Panc1 (cell line): Measurements from ENCODE around the gene TMEM95. TPM values are rescaled to one million over a fixed set of nuclear protein-coding genes. Genes with fewer than 3 reads are reported as not detected.
A peak's percentile ranks its signal among the peaks of the same experiment; 100 is the strongest.

Experiments used
- ATAC-seq: fragments of 200-7000 bp; cut with Tn5 transposase; 2 replicates; pipeline ENCODE4 v1.9.1; 2020; ENCODE audit warnings: mild to moderate bottlenecking, moderate library complexity
- BruUV-seq: library from RNA; stranded (reverse); fragments of 400-500 nt; replicated peaks from 2 replicates; lab custom pipeline; 2021; lab: Mats Ljungman, UMichigan
- CTCF ChIA-PET: fragments of 300-600 bp; sonication (Branson Sonifier 250); formaldehyde crosslinking; loops from one replicate; lab custom pipeline; 2022; ENCODE audit warnings: antibody characterized with exemption; lab: Charles Lee
- POLR2A ChIA-PET: fragments of 300-600 bp; sonication (Branson Sonifier 250); formaldehyde crosslinking; loops from one replicate; lab custom pipeline; 2022; ENCODE audit warnings: antibody characterized with exemption; lab: Charles Lee
- DNase-seq: peaks from one replicate; pipeline ENCODE4 v3.0.0-alpha.2; 2010; ENCODE audit warnings: low read depth, low spot score
- H3K27ac ChIP-seq: 2 replicates; pipeline ENCODE4 v1.5.1; 2011; ENCODE audit warnings: mild to moderate bottlenecking, low read length, inconsistent platforms
- H3K27me3 ChIP-seq: fragments of 200-500 bp; sonication (Bioruptor generic); 2 replicates; pipeline ENCODE4 v1.6.0; 2014; ENCODE audit warnings: low read length, inconsistent platforms; ENCODE audit not compliant: control insufficient read depth, insufficient read depth
- H3K36me3 ChIP-seq: fragments of 200-500 bp; sonication (Bioruptor generic); 2 replicates; pipeline ENCODE4 v1.5.1; 2014; ENCODE audit warnings: inconsistent platforms, mild to moderate bottlenecking, low read length, moderate library complexity; ENCODE audit not compliant: control insufficient read depth, insufficient read depth
- H3K4me1 ChIP-seq: 2 replicates; pipeline ENCODE4 v1.5.1; 2011; ENCODE audit warnings: inconsistent platforms, mild to moderate bottlenecking, low read length, moderate library complexity; ENCODE audit not compliant: control insufficient read depth, insufficient read depth
- H3K4me3 ChIP-seq, 2 experiments: 2 replicates each; pipeline ENCODE4 v1.5.1; 2011 to 2012; ENCODE audit warnings: low read depth in 2 of 2, low read length in 2 of 2, mild to moderate bottlenecking in 2 of 2, inconsistent platforms in 1 of 2, moderate library complexity in 1 of 2
- H3K9me3 ChIP-seq: fragments of 200-500 bp; sonication (Bioruptor generic); 2 replicates; pipeline ENCODE4 v1.5.1; 2014; ENCODE audit warnings: low read depth, mild to moderate bottlenecking, inconsistent platforms, low read length, moderate library complexity; ENCODE audit not compliant: control insufficient read depth, insufficient read depth
- CTCF ChIP-seq: fragments of 450-650 bp; IDR thresholded peaks from 2 replicates; pipeline ENCODE4 v1.5.1; 2017; ENCODE audit warnings: mild to moderate bottlenecking
- POLR2AphosphoS5 ChIP-seq: IDR thresholded peaks from 2 replicates; pipeline ENCODE4 v1.6.1; 2012; ENCODE audit warnings: mild to moderate bottlenecking, low read depth, low read length, moderate library complexity
- REST ChIP-seq, 2 experiments: IDR thresholded peaks; 2 replicates each; pipeline ENCODE4 v1.6.1; 2011 to 2012; ENCODE audit warnings: low read depth in 2 of 2, control low read depth in 1 of 2, low read length in 1 of 2, mild to moderate bottlenecking in 1 of 2, moderate library complexity in 1 of 2; ENCODE audit not compliant: insufficient read depth in 1 of 2
- SIN3A ChIP-seq: IDR thresholded peaks from 2 replicates; pipeline ENCODE4 v1.6.1; 2012; ENCODE audit warnings: low read depth, mild to moderate bottlenecking, low read length, moderate library complexity, borderline replicate concordance; ENCODE audit not compliant: insufficient read depth
- TCF7L2 ChIP-seq: IDR thresholded peaks from 2 replicates; pipeline ENCODE4 v1.6.1; 2011; ENCODE audit warnings: mild to moderate bottlenecking, low read depth, low read length, inconsistent platforms
- in situ Hi-C: cut with HindIII; loops from 2 replicates; pipeline ENCODE4 v1.10.0; 2016; ENCODE audit warnings: low sequenced_read_pairs, low pct_unique_long_range_greater_than_20kb
- intact Hi-C: fragments of 100-400 bp; cut with micrococcal nuclease; formaldehyde crosslinking; loops from one replicate; pipeline ENCODE4 v1.10.0; 2022; ENCODE audit not compliant: unreplicated experiment
- total RNA-seq: library from RNA; stranded (reverse); gene quantifications from one replicate; pipeline ENCODE4 v1.2.1, GENCODE V29; 2021; ENCODE audit not compliant: unreplicated experiment

Gene TMEM95
- total RNA-seq, 1 experiment from 2014 or later, result not detected

- ChIA-PET CTCF (no interaction called here), POLR2A (no interaction called here)
- no peak for ATAC-seq
- no TSS peak for BruUV-seq
- Histone ChIP-seq H3K4me3 (no peak overlapping the region), H3K36me3 (peaks cover 2% of the 10 kb centered on the region; the same call in 1 of the 2 replicates), H3K4me1 (no peaks in the 10 kb centered on the region), H3K27ac (no peak overlapping the region), H3K9me3 (peaks cover 3% of the 10 kb centered on the region; the same call in 1 of the 2 replicates), H3K27me3 (no peaks in the 10 kb centered on the region)
- DNase-seq, result no peak
- in situ Hi-C loops (no loop called here), intact Hi-C loops (no loop called here)
- no peak for TF ChIP-seq CTCF
Observed at GRCh38 chr17:7379134-7379533, 24.2 kb downstream of the TMEM95 start.

DNA sequence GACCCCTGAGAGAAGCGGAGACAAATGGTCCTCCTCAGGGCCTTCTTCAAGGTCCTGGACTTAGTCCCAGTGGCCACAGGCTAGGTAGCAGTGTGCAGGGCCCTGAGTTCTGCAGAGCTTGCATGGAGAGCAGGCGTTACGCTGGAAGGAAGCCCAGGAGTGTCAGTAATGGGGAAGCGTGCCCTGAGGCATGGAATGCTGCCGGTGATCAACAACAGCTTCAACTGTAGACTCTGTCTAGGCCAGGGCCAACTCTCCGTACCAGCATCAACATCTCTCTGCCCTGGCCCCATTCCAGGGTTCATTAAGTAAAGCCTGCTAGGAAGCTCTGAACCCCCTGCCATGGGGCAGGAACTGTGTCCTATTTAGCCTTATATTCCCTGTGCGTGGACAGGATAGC, 25.4 kb downstream of the TMEM95 start:
- no peaks in the 10 kb centered on the region for H3K27me3 ChIP-seq
- ATAC-seq (0 out of 2 replicates have a peak, but pooled peaks have one; percentile 28), DNase-seq (no peak)
- CTCF ChIA-PET, result no interaction called here
- intact Hi-C loops (no loop called here), in situ Hi-C loops (no loop called here)
- H3K27ac ChIP-seq, result peak overlapping the region; percentile 68
- no TSS peak for BruUV-seq
- peaks cover 3% of the 10 kb centered on the region; the same call in 1 of the 2 replicates for H3K9me3 ChIP-seq
- no peaks in the 10 kb centered on the region for H3K4me1 ChIP-seq
- TF ChIP-seq POLR2AphosphoS5, result no peak
- no peak for TF ChIP-seq SIN3A
- TF ChIP-seq CTCF, result no peak
- TF ChIP-seq REST (IDR thresholded peaks at IDR 0.05; ENCODE audit: insufficient read depth in 1 of 2, low read depth in 2 of 2, low read length in 1 of 2), result no peak
- no peak for TF ChIP-seq TCF7L2
- H3K36me3 ChIP-seq, result peaks cover 2% of the 10 kb centered on the region; the same call in 1 of the 2 replicates
- H3K4me3 ChIP-seq, result peak overlapping the region; percentile 51 to 63
- POLR2A ChIA-PET, result no interaction called here
